ENCODE data around the gene CHST15.

The CHST15 gene

DNA sequence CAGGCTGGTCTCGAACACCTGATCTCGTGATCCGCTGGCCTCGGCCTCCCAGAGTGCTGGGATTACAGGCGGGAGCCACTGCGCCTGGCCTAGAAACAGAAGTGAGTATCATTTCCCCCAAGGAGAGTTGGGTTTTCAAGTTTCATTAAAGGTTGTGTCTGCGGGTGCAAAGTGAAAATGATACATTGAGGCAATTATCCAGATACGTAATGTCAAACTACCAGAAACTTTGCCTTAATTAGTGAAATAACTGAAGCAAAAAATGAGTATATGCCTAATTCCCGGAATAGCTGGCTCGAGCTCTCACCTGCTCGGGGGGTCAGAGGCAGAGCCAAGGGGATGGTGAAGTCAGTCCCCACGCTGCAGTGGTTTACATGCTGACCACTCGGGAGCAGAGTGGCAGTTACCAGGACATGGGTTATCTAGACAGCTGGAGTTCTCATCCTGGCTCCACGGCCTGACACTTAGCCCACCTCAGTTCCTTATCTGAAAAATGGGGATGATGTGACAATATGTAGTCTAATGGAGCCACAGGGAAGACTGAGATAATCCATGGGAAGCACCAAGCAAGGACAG, 25.5 kb downstream of the CHST15 start:
- Histone ChIP-seq H3K27ac (replicated peaks) (no peak overlapping the region), H3K27me3 (ENCODE audit: insufficient read depth, poor library complexity, severe bottlenecking) (peaks cover 10% of the 10 kb centered on the region), H3K4me3 (replicated peaks; ENCODE audit: insufficient read depth, low read length) (no peak overlapping the region)
- no peak for DNase-seq (ENCODE audit: low read depth in 1 of 2, low spot score in 1 of 2)
- TF ChIP-seq, protein P1, sequence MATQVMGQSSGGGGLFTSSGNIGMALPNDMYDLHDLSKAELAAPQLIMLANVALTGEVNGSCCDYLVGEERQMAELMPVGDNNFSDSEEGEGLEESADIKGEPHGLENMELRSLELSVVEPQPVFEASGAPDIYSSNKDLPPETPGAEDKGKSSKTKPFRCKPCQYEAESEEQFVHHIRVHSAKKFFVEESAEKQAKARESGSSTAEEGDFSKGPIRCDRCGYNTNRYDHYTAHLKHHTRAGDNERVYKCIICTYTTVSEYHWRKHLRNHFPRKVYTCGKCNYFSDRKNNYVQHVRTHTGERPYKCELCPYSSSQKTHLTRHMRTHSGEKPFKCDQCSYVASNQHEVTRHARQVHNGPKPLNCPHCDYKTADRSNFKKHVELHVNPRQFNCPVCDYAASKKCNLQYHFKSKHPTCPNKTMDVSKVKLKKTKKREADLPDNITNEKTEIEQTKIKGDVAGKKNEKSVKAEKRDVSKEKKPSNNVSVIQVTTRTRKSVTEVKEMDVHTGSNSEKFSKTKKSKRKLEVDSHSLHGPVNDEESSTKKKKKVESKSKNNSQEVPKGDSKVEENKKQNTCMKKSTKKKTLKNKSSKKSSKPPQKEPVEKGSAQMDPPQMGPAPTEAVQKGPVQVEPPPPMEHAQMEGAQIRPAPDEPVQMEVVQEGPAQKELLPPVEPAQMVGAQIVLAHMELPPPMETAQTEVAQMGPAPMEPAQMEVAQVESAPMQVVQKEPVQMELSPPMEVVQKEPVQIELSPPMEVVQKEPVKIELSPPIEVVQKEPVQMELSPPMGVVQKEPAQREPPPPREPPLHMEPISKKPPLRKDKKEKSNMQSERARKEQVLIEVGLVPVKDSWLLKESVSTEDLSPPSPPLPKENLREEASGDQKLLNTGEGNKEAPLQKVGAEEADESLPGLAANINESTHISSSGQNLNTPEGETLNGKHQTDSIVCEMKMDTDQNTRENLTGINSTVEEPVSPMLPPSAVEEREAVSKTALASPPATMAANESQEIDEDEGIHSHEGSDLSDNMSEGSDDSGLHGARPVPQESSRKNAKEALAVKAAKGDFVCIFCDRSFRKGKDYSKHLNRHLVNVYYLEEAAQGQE (IDR thresholded peaks at IDR 0.05; ENCODE audit: insufficient replicate concordance, low read depth) = no peak
- TF ChIP-seq, protein P2, sequence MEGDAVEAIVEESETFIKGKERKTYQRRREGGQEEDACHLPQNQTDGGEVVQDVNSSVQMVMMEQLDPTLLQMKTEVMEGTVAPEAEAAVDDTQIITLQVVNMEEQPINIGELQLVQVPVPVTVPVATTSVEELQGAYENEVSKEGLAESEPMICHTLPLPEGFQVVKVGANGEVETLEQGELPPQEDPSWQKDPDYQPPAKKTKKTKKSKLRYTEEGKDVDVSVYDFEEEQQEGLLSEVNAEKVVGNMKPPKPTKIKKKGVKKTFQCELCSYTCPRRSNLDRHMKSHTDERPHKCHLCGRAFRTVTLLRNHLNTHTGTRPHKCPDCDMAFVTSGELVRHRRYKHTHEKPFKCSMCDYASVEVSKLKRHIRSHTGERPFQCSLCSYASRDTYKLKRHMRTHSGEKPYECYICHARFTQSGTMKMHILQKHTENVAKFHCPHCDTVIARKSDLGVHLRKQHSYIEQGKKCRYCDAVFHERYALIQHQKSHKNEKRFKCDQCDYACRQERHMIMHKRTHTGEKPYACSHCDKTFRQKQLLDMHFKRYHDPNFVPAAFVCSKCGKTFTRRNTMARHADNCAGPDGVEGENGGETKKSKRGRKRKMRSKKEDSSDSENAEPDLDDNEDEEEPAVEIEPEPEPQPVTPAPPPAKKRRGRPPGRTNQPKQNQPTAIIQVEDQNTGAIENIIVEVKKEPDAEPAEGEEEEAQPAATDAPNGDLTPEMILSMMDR (IDR thresholded peaks at IDR 0.05; ENCODE audit: insufficient read depth, low read length) = no peak
- no peak for TF ChIP-seq SPI1 (IDR thresholded peaks at IDR 0.05; ENCODE audit: borderline replicate concordance, low read depth)
- TF ChIP-seq GABPA (IDR thresholded peaks at IDR 0.05; ENCODE audit: low read depth) = no peak
- TF ChIP-seq POLR2AphosphoS5 (IDR thresholded peaks at IDR 0.05; ENCODE audit: low read depth) = no peak

DNA sequence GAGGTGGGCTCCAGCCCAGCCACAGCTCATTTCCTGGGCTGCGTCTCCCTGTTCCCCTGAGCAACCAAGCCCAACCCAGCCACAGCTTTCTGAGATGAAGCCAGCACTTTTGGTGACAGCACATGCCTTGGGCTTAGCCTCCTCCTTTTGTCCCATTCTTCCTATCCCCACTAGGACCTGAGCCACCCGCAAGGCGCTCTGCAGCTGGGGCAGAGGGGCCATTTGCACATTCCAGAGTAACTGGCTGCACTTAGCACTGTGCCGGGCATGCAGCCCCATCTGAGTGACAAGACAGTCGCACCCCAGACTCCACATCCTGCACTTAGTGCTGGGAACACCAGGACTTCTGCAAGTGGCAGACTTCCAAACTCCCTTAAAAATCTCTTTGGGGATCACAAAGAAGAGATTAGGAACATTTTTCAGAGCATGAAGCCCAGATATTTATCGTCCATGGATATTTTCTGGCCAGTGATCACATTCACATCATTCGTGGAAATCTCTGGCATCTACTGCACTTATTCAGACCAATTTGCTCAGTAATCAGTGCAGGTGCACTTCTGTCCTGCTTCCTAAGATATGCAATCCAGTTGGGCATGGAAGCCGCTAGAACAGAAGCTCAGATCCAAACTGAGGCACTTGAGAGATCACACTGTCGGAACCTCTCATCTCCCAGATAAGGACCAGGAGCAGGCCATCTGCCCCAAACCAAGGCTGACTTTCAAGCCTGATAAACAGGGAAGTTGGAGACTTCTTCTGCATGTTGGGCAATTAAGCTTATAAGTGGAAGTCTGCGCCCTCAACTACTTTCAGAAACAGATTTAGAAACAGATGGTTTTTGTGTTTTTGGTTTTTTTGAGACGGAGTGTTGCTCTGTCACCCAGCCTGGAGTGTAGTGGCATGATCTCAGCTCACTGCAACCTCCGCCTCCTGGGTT, 26.4 kb downstream of the CHST15 start:
- Histone ChIP-seq H3K27me3 (ENCODE audit: insufficient read depth, poor library complexity, severe bottlenecking) (peaks cover 10% of the 10 kb centered on the region), H3K27ac (replicated peaks) (no peak overlapping the region), H3K4me3 (replicated peaks; ENCODE audit: insufficient read depth, low read length) (no peak overlapping the region)
- DNase-seq (ENCODE audit: low read depth in 1 of 2, low spot score in 1 of 2) = peak in 1 of 2 experiments; percentile 60
- TF ChIP-seq GABPA (IDR thresholded peaks at IDR 0.05; ENCODE audit: low read depth) (no peak), SPI1 (IDR thresholded peaks at IDR 0.05; ENCODE audit: borderline replicate concordance, low read depth) (peak; percentile 56; the same call in 1 of the 2 replicates)
- TF ChIP-seq, protein P1 (IDR thresholded peaks at IDR 0.05; ENCODE audit: insufficient replicate concordance, low read depth) = no peak

GRCh38 chr10:124066126-124066700, 27.2 kb downstream of the CHST15 start:
- H3K27ac ChIP-seq (replicated peaks) = no peak overlapping the region
- TF ChIP-seq POLR2AphosphoS5 (IDR thresholded peaks at IDR 0.05; ENCODE audit: low read depth) = no peak
- TF ChIP-seq SPI1 (IDR thresholded peaks at IDR 0.05; ENCODE audit: borderline replicate concordance, low read depth) = no peak
- TF ChIP-seq, protein P2 (IDR thresholded peaks at IDR 0.05; ENCODE audit: insufficient read depth, low read length) = no peak
- TF ChIP-seq, protein P1 (IDR thresholded peaks at IDR 0.05; ENCODE audit: insufficient replicate concordance, low read depth) = no peak
- TF ChIP-seq GABPA (IDR thresholded peaks at IDR 0.05; ENCODE audit: low read depth) = no peak
- H3K4me3 ChIP-seq (replicated peaks; ENCODE audit: insufficient read depth, low read length) = no peak overlapping the region
- H3K27me3 ChIP-seq (ENCODE audit: insufficient read depth, poor library complexity, severe bottlenecking) = peaks cover 8% of the 10 kb centered on the region
- no peak for DNase-seq (ENCODE audit: low read depth in 1 of 2, low spot score in 1 of 2)
